OCI-LY7 (cell line): Measurements from ENCODE around the gene WDR7.

Source experiments
- EZH2phosphoT487 ChIP-seq: fragments of 200-600 bp; sonication (generic); IDR thresholded peaks from 2 replicates; pipeline ENCODE4 v1.6.1; 2018; ENCODE audit warnings: low read depth, borderline replicate concordance, mild to moderate bottlenecking, mixed run types, antibody characterized with exemption, low read length, moderate library complexity, mixed read lengths
- TF ChIP-seq, protein P1 (sequence below): fragments of 200-600 bp; sonication (generic); conservative IDR thresholded peaks from 2 replicates; pipeline ENCODE4 v1.5.1; 2014; ENCODE audit warnings: mild to moderate bottlenecking, antibody characterized with exemption, low read length, moderate library complexity, mixed read lengths

DNA sequence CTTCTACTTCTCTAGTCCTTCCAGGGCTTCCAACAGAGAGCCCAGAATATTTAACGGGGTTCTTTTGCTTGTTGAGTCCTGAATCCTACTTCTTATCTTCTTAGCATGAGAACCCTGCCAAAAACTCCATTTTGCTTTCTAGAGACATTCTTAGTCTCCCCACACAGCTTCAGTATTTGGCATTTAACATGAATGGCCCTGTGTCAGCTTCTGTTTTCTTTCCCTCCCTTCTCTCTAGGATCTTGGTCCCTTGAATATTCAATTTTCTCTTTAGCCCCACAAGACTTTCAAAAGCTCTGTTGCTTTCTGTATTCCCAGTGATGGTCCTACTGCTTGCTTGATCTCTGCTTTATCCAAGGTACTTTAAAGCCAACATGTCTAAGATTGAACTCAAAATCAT is 89.5 kb downstream of the WDR7 start:
- TF ChIP-seq, protein P1, sequence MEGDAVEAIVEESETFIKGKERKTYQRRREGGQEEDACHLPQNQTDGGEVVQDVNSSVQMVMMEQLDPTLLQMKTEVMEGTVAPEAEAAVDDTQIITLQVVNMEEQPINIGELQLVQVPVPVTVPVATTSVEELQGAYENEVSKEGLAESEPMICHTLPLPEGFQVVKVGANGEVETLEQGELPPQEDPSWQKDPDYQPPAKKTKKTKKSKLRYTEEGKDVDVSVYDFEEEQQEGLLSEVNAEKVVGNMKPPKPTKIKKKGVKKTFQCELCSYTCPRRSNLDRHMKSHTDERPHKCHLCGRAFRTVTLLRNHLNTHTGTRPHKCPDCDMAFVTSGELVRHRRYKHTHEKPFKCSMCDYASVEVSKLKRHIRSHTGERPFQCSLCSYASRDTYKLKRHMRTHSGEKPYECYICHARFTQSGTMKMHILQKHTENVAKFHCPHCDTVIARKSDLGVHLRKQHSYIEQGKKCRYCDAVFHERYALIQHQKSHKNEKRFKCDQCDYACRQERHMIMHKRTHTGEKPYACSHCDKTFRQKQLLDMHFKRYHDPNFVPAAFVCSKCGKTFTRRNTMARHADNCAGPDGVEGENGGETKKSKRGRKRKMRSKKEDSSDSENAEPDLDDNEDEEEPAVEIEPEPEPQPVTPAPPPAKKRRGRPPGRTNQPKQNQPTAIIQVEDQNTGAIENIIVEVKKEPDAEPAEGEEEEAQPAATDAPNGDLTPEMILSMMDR, result no peak
- no peak for TF ChIP-seq EZH2phosphoT487
